Vagina (tissue), 2 donors: ENCODE results near the gene PLEKHD1.

Experiments used
- CTCF ChIP-seq, 3 experiments: fragments of 450-650 bp in 2 of 3; fragments of 200-600 bp in 1 of 3; sonication (generic) in 1 of 3; IDR thresholded peaks; one replicate each; pipeline ENCODE4 v1.5.1; 2017 to 2019; ENCODE audit warnings: antibody characterized with exemption in 3 of 3, mild to moderate bottlenecking in 2 of 3, moderate library complexity in 2 of 3
- POLR2AphosphoS5 ChIP-seq, 2 donors: sonication (generic); formaldehyde crosslinking; IDR thresholded peaks; one replicate each; pipeline ENCODE4 v1.9.0; 2017; ENCODE audit warnings: antibody characterized with exemption in 2 of 2, mild to moderate bottlenecking in 2 of 2, low read depth in 1 of 2; ENCODE audit not compliant: insufficient read depth in 1 of 2

GRCh38 chr14:69573205-69573830 is 88.8 kb downstream of the PLEKHD1 start:
- TF ChIP-seq CTCF (IDR thresholded peaks at IDR 0.05) (no peak), POLR2AphosphoS5 (IDR thresholded peaks at IDR 0.05; ENCODE audit: insufficient read depth in 1 of 2, low read depth in 1 of 2) (no peak)
